Stimulated activated naive CD4-positive, alpha-beta T cell (primary cell): ENCODE data around the gene CDK5R1.
A peak's percentile ranks its signal among the peaks of the same experiment; 100 is the strongest.

Experiments
- DNase-seq, 6 experiments: peaks; one replicate each; lab custom pipeline; 2025; lab: John Stamatoyannopoulos, UW

CDK5R1 gene

GRCh38 chr17:32471652-32472051, 15.1 kb upstream of the CDK5R1 start:
- DNase-seq = no peak

GRCh38 chr17:32475258-32475657, 11.5 kb upstream of the CDK5R1 start:
- DNase-seq = no peak

- DNase-seq = no peak
Observed at GRCh38 chr17:32477220-32477619, 9.6 kb upstream of the CDK5R1 start.

- no peak for DNase-seq
Observed at GRCh38 chr17:32479074-32479617, 7.6 kb upstream of the CDK5R1 start.

- no peak for DNase-seq
Observed at GRCh38 chr17:32481193-32481592, 5.6 kb upstream of the CDK5R1 start.

GRCh38 chr17:32482568-32483320, 4.0 kb upstream of the CDK5R1 start:
- no peak for DNase-seq

GRCh38 chr17:32483451-32484019, 3.3 kb upstream of the CDK5R1 start:
- peak; percentile 20 to 63 (median 34) for DNase-seq

- DNase-seq = no peak
Observed at GRCh38 chr17:32484041-32484461, 2.7 kb upstream of the CDK5R1 start.

- DNase-seq = no peak
Observed at GRCh38 chr17:32484628-32485027, 2.2 kb upstream of the CDK5R1 start.

- no peak for DNase-seq
Observed at GRCh38 chr17:32485261-32486110, 1.3 kb upstream of the CDK5R1 start.

GRCh38 chr17:32486111-32486700, 587 bp upstream of the CDK5R1 start:
- peak; percentile 52 to 81 (median 74) for DNase-seq

GRCh38 chr17:32487473-32488176, 832 bp downstream of the CDK5R1 start:
- DNase-seq = peak in 2 of 6 experiments; percentile 16 to 36

GRCh38 chr17:32488177-32488542, 1.4 kb downstream of the CDK5R1 start:
- no peak for DNase-seq

- DNase-seq = no peak
Observed at GRCh38 chr17:32488604-32489180, 1.9 kb downstream of the CDK5R1 start.

GRCh38 chr17:32489320-32490100, 2.7 kb downstream of the CDK5R1 start:
- DNase-seq = no peak

GRCh38 chr17:32490101-32490482, 3.3 kb downstream of the CDK5R1 start:
- DNase-seq = no peak

GRCh38 chr17:32491371-32492263, 4.8 kb downstream of the CDK5R1 start:
- no peak for DNase-seq

GRCh38 chr17:32492264-32492589, 5.4 kb downstream of the CDK5R1 start:
- DNase-seq = peak in 1 of 6 experiments; percentile 29

- no peak for DNase-seq
Observed at GRCh38 chr17:32492648-32493289, 6.0 kb downstream of the CDK5R1 start.
